GM06990 (cell line): Measurements from ENCODE around the gene ZMAT3.
"Not testable (repeated sequence)": the region's sequence is repeated elsewhere in the genome, so short reads cannot be mapped to it uniquely, and the experiment has no call there.

Experiments used
- DNase-seq: peaks from one replicate; pipeline ENCODE4 v3.0.0-alpha.2; 2011; ENCODE audit not compliant: insufficient read length; ENCODE audit errors: extremely low read depth
- H3K27me3 ChIP-seq: replicated peaks from 2 replicates; pipeline ENCODE4 v1.6.0; 2011; ENCODE audit warnings: low read length; ENCODE audit not compliant: control insufficient read depth, insufficient read depth
- H3K36me3 ChIP-seq: 2 replicates; pipeline ENCODE4 v1.5.1; 2011; ENCODE audit warnings: low read length; ENCODE audit not compliant: control insufficient read depth, insufficient read depth
- H3K4me3 ChIP-seq: replicated peaks from 2 replicates; pipeline ENCODE4 v1.5.1; 2011; ENCODE audit warnings: low read depth, mild to moderate bottlenecking, control low read depth, low read length
- TF ChIP-seq, protein P1 (sequence below): IDR thresholded peaks from 2 replicates; pipeline ENCODE4 v1.5.1; 2011; ENCODE audit warnings: low read length, control low read depth, mild to moderate bottlenecking, inconsistent platforms; ENCODE audit not compliant: insufficient read depth, poor library complexity, severe bottlenecking

Gene ZMAT3

DNA sequence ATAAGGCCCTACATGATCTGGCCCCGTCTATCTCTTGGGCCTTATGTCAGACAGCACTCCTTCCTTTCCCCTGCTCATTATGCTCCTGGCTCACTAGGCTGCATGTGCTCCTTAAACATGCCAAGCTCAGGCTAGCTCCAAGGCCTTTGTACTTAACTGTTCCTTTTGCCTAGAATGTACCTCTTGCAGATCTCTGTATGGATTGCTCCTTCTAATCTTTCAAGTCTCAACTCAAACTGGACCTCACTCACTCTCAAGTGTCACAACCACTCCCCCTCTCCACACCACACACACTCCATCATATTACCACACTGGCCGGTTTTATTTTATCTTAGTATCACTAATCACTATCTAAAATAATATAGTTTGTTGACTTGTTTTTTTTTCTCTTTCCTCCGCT, 36.4 kb downstream of the ZMAT3 start:
- H3K36me3 ChIP-seq: peaks cover 14% of the 10 kb centered on the region
- TF ChIP-seq, protein P1, sequence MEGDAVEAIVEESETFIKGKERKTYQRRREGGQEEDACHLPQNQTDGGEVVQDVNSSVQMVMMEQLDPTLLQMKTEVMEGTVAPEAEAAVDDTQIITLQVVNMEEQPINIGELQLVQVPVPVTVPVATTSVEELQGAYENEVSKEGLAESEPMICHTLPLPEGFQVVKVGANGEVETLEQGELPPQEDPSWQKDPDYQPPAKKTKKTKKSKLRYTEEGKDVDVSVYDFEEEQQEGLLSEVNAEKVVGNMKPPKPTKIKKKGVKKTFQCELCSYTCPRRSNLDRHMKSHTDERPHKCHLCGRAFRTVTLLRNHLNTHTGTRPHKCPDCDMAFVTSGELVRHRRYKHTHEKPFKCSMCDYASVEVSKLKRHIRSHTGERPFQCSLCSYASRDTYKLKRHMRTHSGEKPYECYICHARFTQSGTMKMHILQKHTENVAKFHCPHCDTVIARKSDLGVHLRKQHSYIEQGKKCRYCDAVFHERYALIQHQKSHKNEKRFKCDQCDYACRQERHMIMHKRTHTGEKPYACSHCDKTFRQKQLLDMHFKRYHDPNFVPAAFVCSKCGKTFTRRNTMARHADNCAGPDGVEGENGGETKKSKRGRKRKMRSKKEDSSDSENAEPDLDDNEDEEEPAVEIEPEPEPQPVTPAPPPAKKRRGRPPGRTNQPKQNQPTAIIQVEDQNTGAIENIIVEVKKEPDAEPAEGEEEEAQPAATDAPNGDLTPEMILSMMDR: no peak
- no peak for DNase-seq

DNA sequence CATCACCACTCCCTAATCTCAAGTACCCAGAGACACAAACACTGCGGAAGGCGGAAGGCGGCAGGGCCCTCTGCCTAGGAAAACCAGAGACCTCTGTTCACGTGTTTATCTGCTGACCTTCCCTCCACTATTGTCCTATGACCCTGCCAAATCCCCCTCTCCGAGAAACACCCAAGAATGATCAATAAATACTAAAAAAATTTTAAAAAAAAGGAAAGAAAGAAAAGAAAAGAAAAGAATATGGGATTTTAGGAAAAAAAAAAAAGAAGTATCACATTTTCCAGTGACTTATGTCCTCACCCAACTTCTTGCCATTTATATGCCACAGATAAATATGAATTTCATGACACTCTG, 38.3 kb downstream of the ZMAT3 start:
- not testable (repeated sequence) for H3K4me3 ChIP-seq, DNase-seq, H3K27me3 ChIP-seq
- peaks cover 10% of the 10 kb centered on the region for H3K36me3 ChIP-seq

More for the DNA sequence above, 36.4 kb downstream of the ZMAT3 start:
- no peak overlapping the region for H3K4me3 ChIP-seq
- no peaks in the 10 kb centered on the region for H3K27me3 ChIP-seq

DNA sequence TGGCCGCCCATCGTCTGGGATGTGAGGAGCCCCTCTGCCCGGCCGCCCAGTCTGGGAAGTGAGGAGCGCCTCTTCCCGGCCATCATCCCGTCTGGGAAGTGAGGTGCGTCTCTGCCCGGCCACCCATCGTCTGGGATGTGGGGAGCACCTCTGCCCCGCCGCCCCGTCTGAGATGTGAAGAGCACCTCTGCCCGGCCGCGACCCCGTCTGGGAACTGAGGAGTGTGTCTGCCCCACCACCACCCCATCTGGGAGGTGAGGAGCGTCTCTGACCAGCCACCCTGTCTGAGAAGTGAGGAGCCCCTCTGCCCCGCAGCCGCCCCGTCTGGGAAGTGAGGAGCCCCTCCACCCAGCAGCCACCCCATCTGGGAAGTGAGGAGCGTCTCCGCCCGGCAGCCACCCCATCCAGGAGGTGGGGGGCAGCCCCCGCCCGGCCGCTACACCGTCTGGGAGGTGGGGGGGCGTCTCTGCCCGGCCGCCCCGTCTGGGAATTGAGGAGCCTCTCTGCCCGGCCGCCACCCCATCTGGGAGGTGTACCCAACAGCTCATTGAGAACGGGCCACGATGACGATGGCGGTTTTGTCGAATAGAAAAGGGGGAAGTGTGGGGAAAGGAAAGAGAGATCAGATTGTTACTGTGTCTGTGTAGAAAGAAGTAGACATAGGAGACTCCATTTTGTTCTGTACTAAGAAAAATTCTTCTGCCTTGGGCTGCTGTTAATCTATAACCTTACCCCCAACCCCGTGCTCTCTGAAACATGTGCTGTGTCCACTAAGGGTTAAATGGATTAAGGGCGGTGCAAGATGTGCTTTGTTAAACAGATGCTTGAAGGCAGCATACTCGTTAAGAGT, 38.9 kb downstream of the ZMAT3 start:
- H3K36me3 ChIP-seq, H3K27me3 ChIP-seq, H3K4me3 ChIP-seq, DNase-seq: not testable (repeated sequence)

DNA sequence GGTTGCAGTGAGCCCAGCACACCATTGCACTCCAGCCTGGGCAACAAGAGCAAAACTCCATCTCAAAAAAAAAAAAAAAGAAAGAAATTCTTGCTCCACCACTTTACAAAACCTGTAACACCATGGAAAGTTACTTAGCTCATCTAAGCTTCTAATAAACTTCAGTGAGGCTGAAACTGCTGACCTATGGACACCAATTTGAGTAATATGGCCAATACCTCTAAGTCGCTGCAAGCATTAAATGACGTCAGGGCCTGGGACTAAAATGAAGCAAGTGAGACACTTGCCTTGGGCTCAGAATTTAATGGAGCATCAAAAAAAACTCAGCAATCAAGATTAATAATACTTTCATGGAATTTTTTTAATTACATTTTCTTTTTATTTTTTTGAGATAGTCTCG, 42.5 kb downstream of the ZMAT3 start:
- Histone ChIP-seq H3K36me3 (peaks cover 6% of the 10 kb centered on the region), H3K4me3 (no peak overlapping the region), H3K27me3 (no peaks in the 10 kb centered on the region)
- no peak for DNase-seq
- TF ChIP-seq, protein P1: no peak

DNA sequence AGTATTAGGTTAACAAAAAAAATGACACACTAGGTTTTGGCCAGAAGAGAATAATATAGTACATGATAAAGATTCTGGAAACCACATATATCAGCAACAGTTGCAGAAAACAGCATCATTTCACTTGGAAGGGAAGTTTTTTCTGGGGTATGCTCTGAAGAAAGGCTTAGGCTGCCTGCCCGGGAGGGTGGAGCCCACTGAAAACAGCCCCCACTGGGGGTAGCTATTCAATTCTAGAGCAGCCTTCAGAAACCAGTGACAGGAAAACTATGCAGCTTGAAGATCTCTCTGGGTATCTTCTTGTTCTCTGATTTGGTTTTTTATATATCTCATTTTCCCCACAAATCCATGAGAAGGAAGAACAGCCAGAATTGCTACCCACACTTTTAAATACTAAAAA, 43.2 kb downstream of the ZMAT3 start:
- DNase-seq: no peak
- Histone ChIP-seq H3K27me3 (no peaks in the 10 kb centered on the region), H3K4me3 (no peak overlapping the region), H3K36me3 (peaks cover 6% of the 10 kb centered on the region)
- TF ChIP-seq, protein P1: no peak

DNA sequence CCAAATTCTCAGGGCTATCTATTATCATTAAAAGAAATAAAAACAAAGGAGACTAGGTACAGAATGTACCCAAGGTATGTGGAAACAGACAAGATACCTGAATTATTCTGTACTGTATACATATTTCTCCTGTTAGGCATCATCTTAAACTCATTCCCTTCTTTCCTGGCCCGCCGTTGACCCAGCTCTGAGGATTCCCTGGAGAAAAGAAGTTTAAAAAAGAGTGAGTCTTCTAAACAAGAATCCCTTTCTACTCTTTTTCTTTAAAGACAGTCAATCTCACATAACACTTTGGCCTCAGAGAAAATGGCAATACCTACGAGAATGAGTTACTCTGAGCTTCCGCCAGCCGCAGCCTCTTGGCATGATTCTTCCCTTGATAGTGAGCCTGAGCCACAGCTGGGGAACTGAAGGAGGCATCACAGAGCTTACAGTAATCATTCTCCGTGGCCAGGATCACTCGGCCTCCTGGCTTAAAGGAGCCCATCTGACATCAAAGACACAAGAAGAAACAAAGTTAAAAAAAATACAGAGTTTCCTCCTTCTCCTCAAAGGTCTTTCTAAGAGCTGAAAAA, 44.2 kb downstream of the ZMAT3 start:
- no peak for DNase-seq
- no peak overlapping the region for H3K4me3 ChIP-seq

More for the DNA sequence above, 44.2 kb downstream of the ZMAT3 start:
- TF ChIP-seq, protein P1: no peak
- Histone ChIP-seq H3K36me3 (peaks cover 6% of the 10 kb centered on the region), H3K27me3 (no peaks in the 10 kb centered on the region)
